HG03139 (cell line): ENCODE data around the gene FBXL2.
A peak's percentile ranks its signal among the peaks of the same experiment; 100 is the strongest.
"Not testable (repeated sequence)": the region's sequence is repeated elsewhere in the genome, so short reads cannot be mapped to it uniquely, and the experiment has no call there.

Source experiments
- ATAC-seq: cut with Tn5 transposase; IDR thresholded peaks from one replicate; pipeline ENCODE4 v1.9.1; 2021; ENCODE audit not compliant: unreplicated experiment

FBXL2 gene

DNA sequence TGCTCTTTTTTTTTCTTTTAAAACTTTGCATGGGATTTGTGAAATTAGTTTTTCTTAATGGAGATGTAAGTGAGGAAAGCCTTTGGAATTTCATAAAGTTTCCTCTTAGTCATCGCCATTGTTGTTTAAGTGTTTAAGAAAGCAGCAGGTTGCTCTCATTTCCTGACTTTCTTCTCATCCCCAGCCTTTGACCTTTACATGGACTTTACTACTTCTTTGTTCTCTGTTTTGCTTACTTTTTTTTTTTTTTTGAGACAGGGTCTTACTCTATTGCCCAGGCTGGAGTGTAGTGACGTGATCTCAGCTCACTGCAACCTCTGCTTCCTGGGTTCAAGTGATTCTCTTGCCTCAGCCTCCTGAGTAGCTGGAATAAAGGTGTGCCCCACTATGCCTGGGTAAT is 38.6 kb downstream of the FBXL2 start:
- ATAC-seq: no peak

DNA sequence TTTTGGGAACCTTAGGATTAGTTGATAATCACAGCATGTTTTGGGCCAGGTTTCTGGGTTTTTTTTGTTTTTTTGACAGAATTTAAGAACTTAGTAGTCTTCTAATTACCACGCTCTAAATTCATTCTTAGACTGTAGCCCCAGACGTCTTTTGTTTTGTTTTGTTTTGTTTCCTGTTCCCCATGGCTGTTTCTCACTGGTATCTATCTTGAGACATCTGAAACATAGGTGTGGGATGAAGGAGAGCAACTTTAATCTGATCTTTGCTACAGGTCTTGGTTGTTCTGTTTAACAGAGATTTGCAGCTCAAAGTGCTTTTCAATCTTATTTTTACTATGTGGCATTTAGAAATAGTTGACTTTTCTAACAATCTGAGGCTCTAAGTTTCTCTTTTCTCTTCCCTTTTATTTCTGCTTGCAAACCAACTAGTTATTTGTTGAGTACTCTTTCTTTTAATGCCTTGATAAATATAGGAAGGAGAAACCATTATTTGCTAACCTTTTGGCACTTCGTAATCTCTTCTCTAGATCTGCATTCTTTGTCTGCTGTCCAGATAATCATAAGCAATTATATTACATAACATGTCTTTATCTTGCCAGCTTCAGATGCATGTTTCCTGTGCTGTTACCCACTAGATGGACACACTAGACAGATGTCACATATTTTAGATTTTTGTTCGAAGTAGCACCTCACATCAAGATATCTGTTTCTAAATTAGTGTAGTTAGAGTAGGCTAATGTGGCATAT is 40.9 kb downstream of the FBXL2 start:
- ATAC-seq: no peak

DNA sequence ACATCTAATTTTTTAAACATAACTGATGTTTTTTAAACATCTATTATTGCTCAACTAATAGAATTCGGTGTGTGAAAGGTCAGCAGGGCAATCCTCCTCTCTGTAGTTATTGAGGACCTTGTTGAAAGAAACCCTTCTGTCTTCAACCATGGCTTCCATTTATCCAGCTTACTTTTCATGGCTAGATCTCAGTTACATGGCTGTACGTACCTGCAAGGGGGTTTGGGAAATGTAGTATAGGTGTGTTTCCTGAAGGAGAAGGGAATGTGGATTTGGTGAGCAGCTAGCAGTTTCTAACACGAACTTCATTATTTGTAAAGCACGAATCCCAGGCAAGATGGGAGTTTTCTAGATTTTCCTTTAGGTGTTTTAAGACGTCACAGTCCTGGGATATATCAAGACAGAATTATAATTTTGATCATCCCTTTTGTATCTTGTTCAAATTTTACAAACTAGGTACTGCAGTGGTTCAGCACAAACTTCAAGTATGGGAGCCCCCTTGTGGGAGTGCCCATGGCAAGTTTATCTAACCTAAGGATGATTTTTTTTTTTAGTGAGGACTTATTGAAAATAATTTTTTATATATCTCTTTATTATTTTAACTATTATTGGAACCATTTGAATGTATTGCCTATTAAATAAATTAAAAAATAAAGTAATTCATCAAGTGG is 41.6 kb downstream of the FBXL2 start:
- no peak for ATAC-seq

DNA sequence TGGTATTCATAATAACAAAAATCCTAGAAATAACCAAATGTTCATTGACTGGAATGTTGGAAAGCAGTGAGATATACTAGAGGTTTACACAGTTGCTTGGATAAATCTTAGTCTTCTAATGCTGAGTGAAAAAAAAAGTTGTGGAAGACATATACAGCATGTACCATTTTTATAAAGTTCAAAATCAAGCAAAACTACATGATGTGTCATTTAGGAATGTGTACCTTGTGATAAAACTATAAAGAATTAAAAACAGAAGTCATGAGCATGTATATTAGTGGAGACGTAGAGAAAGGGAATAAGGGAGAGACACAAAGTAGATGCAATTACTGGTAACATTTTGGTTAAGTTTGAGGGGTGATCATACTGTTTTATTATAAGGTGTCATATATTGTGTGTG is 45.2 kb downstream of the FBXL2 start:
- no peak for ATAC-seq

DNA sequence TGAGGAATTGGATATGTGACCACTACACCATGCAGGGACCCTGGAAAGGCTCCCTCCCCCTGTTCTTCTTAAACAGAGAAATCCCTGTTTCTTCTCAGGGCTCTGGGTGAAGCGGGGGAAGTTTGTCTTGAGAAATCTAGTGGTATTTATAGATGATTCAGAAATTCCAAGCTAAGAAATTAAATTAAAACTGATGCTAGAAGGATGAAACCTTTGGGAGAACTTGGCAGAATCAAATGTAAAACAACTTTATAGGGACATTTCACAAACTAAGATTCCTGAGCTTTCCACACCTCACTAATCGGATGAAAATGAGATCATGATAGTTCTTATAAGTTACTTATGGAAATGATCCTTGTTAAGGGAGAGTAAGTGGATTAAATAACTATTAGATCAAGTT is 54.2 kb downstream of the FBXL2 start:
- no peak for ATAC-seq

DNA sequence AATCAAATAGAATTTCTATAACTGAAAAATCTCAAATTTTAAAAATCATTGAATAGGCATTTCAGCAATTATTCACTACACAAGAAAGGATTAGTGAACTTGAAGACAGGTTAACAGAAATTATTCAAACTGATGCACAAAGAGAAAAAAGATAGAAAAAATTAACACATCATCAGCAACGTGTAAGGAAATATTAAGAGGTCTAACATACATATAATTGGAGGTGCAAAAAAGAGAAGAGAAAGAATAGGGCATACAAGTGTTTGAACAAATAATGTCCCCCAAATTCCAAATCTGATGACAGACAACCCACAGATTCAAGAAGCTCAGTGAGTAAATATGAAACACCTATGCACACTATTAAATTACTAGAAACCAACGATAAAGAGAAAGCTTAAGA is 57.1 kb downstream of the FBXL2 start:
- ATAC-seq: no peak

DNA sequence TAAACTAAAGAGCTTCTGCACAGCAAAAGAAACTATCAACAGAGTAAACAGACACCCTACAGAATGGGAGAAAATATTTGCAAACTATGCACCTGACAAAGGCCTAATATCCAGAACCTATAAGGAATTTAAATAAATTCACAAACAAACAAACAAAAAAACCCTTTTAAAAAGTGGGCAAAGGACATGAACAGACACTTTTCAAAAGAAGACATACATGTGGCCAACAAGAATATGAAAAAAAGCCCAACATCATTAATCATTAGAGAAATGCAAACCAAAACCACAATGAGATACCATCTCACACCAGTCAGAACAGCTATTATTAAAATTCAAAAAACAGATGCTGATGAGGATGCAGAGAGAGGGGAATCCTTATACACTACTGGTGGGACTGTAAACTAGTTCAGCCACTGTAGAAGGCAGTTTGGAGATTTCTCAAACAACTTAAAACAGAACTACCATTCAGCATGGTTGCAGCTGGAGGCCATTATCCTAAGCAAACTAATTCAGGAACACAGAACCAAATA is 61.8 kb downstream of the FBXL2 start:
- ATAC-seq: not testable (repeated sequence)

DNA sequence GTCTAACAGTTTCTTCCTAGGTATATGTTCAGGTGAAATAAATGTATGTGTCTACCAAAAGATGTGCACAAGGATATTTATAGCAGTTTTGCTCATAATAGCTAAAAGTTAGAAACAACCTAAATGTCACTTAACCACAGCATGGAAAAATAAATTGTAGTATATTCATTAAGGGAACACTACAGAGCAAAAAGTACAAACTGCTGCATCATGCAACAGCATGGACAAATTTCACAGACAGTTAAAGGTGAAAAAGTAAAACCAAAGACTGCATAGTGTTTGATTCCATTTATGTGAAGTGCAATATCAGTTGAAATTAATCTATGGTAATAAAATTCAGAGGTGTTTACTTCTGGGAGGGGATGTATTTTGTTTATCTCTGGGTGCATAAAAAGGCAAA is 62.5 kb downstream of the FBXL2 start:
- no peak for ATAC-seq

DNA sequence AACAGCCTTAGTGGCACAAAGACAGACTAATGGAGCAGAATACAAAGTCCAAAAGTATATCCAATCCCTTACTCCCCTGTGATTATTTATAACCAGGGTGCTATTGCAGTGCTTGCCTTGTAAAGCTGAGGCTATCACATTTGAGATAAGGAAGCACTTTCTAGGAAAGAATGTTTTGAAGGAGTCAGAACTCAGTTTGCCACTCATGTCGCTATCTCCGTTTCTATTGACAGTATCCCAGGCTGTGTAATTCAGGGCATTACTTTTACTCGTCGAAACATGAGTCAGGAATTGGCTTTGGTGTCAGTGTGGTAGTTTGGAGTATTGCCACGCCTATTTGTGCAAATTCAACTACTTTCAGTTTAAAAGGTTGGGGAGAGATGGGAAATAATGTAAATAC is 78.4 kb downstream of the FBXL2 start:
- ATAC-seq: no peak

DNA sequence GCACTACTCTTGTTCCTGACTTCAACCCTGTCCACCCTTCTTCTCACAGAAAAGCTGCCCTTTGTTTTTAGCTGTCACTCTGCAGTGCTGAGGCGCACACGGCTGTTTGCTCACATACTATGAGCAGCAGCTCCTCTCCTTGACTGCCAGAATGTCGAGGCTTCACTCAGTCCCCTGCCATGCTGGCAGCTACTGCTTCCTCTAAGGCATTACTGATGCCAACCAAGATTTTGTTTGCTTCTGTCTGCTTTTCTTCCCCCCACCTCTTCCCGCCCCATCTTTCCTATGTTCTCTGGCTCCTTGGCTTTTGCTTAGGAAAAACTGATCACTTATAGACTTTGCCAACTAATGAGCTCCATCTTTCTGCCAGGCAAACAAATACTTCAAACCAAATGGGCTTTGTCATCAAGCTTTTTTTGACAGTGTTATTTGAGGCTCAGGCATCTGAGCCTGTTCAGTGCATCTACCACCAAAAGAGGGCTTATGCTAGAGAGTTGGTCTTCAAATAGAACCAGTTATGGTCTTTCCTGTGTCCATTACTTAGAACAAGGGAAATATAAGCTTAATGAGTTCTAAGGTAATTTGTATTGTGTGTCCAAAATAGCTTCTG is 81.0 kb downstream of the FBXL2 start:
- no peak for ATAC-seq

DNA sequence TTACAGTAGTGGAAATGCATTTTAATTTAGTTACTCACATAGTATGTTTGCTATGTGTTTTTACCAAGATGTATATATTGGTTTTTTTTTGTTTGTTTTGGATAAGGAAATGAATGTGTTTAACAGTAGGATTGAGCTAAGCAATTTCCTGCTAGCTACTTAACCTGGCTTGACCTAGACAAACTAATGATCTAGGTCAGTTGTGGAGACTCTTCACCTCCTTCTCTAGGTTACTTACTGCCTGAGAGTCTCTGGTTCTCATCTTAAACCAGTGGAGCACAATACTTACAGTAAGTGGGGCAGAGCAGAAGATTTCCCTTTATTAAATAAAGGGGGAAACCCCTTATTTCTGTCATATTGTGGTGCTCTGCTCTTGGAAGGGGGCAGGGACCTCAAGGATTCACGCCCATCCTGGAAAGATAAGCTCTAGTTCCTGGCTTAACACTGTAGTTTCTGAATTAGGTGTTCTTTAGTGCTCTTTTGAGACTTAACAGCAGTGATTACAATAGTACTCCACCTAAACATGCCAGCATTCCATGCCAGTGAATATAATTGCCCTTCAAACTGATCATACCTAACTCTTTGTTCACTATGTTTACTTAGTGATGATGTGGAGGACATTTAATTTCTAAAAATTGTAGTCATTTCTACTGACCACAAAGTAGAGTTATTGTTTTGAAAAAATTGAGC is 83.0 kb downstream of the FBXL2 start:
- ATAC-seq: no peak

DNA sequence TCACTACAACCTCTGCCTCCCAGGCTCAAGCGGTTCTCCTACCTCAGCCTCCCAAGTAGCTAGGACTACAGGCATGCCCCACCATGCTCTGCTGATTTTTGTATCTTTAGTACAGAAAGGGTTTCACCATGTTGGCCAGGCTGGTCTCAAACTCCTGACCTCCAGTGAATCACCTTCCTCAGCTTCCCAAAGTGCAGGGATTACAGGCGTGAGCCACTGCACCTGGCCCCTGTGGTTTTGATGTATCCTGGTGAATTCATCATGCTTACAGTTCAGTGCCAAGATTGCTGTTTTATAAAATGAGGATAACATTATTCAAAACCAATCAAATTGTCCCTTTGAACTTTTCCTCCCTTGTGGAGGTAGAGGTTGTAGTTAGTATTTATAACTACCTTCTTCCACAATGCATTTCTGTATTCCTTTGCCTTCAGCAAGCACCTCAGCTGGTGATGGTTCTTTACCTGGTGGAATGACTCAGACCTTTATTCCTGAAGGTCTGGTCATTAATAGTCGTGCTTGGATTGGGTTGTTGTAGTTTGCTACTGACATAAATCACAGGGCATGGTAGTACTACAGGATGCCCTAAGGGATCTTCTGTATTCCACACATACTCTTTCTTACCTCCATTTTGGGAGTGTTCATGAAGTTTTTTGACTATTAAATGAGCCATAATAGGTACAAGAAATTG is 86.0 kb downstream of the FBXL2 start:
- ATAC-seq: no peak

DNA sequence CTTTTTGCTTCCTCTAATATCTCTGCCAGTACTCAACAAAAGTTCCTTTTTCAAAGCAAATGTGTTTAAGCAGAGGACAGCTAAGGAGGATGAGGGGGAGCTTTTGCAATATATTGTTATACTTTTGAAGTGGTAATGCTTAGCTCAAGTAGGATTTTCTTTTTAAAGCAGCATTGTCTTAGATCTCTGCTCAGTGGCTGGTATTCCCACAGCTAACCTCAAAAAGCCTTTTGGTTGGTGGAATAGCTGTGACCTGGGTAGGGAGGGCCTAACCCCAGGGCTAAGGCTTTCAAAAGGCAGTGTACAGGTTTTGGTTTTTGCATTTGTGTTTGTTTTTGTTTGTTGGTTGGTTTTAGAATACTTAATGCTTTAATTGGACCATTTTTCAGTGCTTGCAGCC is 86.8 kb downstream of the FBXL2 start:
- ATAC-seq: no peak

DNA sequence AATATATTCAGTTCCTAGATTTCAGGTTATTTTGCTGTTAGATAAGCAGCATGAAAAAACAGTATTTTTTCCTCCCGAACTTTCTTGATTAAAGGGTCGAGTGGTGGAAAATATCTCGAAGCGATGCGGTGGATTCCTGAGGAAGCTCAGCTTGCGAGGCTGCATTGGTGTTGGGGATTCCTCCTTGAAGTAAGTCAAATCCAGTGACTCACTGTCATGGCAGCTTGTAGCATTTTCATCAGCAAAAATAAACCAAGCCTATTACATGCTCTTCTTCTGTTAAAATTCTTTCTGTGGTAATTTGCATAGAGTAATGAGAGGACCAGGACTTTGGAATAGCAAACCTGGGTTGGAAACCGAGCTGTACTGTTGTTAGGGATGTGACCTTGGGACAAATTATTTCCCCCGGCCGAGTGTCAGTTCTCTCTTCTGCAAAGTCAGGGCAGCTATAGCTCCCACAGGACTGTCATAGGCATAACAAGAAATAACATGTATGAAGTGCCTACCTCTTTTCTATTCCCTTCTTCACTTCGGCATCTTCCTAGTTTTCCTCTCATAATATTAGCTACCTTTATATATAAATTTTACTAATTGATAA is 87.4 kb downstream of the FBXL2 start:
- ATAC-seq: no peak

DNA sequence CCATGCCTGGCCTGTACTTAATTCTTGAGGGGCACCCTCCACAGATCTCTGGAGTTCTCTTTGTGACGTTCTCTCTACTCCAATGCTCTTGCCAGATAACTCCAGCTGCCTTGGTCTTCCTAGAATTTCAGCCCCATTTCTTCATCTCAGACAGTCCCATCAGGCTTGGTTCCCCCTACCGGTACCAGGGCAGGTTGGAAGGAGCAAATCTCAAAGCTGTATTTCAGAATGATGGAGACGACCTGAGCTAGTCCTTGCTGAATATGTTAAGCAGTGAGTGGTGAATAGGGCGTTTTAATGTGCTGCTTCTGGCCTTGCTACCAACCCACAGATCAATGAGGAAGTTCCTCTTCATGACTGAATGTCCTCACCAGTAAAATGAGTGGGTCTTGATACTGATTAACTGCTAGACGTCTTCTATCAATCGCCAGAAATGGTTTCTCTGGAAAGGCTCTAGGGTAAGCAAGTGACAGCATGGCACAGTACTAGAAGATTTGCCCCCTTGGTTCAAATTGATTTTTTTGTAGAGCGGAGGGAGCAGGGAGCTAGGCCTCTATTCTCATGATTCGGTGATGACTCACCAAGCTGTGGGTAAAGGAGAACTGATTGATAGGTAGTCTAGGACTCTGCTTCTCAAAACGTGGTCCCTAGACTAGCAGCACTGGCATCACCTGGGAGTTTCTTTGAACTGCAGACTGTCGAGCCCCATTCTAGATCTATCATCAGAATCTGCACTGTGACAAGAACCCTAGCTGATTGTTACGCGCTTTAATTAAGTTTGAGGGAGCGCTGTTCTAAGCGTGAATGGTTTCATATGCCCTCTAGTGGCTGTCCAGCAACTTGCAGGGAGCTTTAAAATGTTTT is 95.2 kb downstream of the FBXL2 start:
- peak; percentile 57 for ATAC-seq

DNA sequence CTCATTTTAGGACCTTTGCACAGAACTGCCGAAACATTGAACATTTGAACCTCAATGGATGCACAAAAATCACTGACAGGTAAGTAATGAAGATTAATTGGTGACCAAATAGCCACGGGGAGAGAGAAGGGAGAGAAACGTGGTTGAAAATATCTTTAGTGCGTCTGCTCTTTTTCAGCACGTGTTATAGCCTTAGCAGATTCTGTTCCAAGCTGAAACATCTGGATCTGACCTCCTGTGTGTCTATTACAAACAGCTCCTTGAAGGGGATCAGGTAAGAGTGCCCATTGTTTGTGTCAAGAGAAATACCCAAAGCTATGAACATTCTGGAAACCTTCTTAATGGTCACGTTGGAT is 95.8 kb downstream of the FBXL2 start:
- no peak for ATAC-seq

DNA sequence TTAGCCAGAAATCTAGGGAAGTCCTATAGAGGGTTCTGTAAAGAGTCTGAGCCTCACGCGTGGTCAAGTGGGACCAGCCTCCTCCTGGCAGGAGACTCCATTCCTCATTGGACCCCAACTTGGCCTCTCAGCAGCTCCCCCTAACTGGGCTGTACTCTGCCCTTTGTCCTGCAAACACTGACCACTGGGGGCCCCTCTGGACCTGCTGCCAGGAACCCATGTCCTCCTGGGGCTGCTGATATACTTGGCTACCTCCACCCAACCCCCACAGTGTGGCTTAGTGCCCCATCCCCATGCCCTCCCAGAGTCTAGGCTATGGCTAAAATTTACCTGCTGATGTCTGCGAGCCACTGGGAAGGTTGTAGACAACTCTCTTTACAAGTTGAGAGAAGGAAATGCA is 100.2 kb downstream of the FBXL2 start:
- no peak for ATAC-seq

DNA sequence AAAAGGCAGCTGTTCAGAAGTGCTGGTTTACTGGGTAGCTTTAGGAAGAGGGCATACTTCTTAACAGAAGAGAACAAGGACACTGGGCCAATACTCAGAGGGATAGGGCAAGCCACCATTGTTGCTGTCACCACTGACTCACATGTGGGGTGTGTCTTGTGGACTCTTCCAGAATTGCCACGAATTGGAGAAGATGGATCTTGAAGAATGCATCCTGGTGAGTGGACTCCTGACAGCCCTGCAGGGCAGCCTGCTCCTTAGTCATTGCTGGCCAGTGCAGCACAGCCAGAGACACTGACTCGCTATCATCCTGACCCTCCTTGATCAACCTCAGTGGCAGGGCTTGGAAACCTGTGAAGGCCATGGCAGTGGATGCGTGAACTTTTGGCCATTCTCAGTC is 100.7 kb downstream of the FBXL2 start:
- ATAC-seq: no peak

DNA sequence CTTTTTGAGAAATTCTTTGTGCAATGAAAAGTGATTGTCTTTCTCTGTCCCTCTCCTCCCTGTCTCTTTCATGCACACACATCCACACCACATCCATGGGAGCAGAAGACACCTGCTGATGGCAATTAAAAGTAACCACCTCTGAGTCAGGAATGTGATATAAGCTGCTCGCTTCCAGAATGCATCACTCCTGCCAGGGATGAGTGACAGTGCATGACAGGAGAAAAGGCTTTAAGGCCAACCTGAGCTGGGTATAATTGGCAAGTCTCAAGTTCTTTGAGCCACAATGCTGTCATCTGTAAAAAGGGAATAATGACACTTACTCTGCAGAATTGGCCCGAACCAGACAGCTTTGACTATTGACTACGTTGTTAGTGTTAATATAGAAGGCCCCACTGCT is 103.4 kb downstream of the FBXL2 start:
- ATAC-seq: no peak

DNA sequence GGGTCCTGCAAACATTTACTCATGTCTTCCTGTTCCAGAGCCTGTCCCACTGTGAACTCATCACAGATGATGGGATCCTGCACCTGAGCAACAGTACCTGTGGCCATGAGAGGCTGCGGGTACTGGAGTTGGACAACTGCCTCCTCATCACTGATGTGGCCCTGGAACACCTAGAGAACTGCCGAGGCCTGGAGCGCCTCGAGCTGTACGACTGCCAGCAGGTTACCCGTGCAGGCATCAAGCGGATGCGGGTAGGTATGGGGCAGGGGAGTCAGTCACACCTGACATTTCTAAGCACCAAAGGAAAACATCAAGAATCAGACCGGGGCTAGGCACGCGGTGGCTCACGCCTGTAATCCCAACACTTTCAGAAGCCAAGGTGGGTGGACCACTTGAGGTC is 106.7 kb downstream of the FBXL2 start:
- ATAC-seq: no peak
